Endometrial microvascular endothelial cells (primary cell): Measurements from ENCODE around the gene RAB1B. TPM values are rescaled to one million over a fixed set of nuclear protein-coding genes. Genes with fewer than 3 reads are reported as not detected.
"Not testable (repeated sequence)": the region's sequence is repeated elsewhere in the genome, so short reads cannot be mapped to it uniquely, and the experiment has no call there.

Experiments
- in situ Hi-C: cut with HindIII; loops from 2 replicates; pipeline ENCODE4 v1.10.0; 2017; ENCODE audit warnings: low sequenced_read_pairs, low pct_unique_long_range_greater_than_20kb; ENCODE audit errors: inconsistent ontology term
- total RNA-seq: library from RNA; depleted of rRNA; stranded (reverse); fragments of >200 nt; gene quantifications from one replicate; pipeline ENCODE4 v1.2.3, GENCODE V29; 2015; ENCODE audit errors: inconsistent ontology term

RAB1B gene
- total RNA-seq, 1 donor from 2014 or later, result 190 TPM

- in situ Hi-C loops, result no loop called here
Measured at GRCh38 chr11:66291706-66292542, 23.5 kb downstream of the RAB1B start, which contains the start of gene TMEM151A. TMEM151A (plus strand) TSS chr11:66291894; CDS start chr11:66292014, 120 bp downstream.

- in situ Hi-C loops, result no loop called here
Measured at GRCh38 chr11:66292543-66293332, 24.3 kb downstream of the RAB1B start.

GRCh38 chr11:66293352-66293751, 24.9 kb downstream of the RAB1B start:
- in situ Hi-C loops, result no loop called here

GRCh38 chr11:66293777-66294625, 25.6 kb downstream of the RAB1B start:
- in situ Hi-C loops, result no loop called here

- in situ Hi-C loops, result no loop called here
Measured at GRCh38 chr11:66294626-66295620, 26.5 kb downstream of the RAB1B start.

- in situ Hi-C loops, result no loop called here
Measured at GRCh38 chr11:66297610-66298009, 29.2 kb downstream of the RAB1B start.

GRCh38 chr11:66299186-66299585, 30.7 kb downstream of the RAB1B start:
- in situ Hi-C loops, result no loop called here

- in situ Hi-C loops, result no loop called here
Measured at GRCh38 chr11:66302656-66303055, 34.2 kb downstream of the RAB1B start.

- in situ Hi-C loops, result no loop called here
Measured at GRCh38 chr11:66309475-66309874, 41.0 kb downstream of the RAB1B start.

GRCh38 chr11:66310324-66310723, 41.9 kb downstream of the RAB1B start:
- in situ Hi-C loops, result no loop called here

GRCh38 chr11:66310803-66311440, 42.5 kb downstream of the RAB1B start:
- in situ Hi-C loops, result not testable (repeated sequence)

- in situ Hi-C loops, result no loop called here
Measured at GRCh38 chr11:66311470-66311964, 43.1 kb downstream of the RAB1B start.

- in situ Hi-C loops, result no loop called here
Measured at GRCh38 chr11:66311965-66312548, 43.6 kb downstream of the RAB1B start.

- in situ Hi-C loops, result no loop called here
Measured at GRCh38 chr11:66312549-66313320, 44.3 kb downstream of the RAB1B start.

- in situ Hi-C loops, result no loop called here
Measured at GRCh38 chr11:66313321-66314185, 45.1 kb downstream of the RAB1B start.

GRCh38 chr11:66314186-66314501, 45.7 kb downstream of the RAB1B start:
- in situ Hi-C loops, result no loop called here
